Measurements from ENCODE around the gene RDH12.
A peak's percentile ranks its signal among the peaks of the same experiment; 100 is the strongest.
"Not testable (repeated sequence)": the region's sequence is repeated elsewhere in the genome, so short reads cannot be mapped to it uniquely, and the experiment has no call there.

RDH12 gene

GRCh38 chr14:67709346-67709745, 7.7 kb downstream of the RDH12 start:
- DNase-seq: not testable (repeated sequence)

- DNase-seq: not testable (repeated sequence)
Observed at GRCh38 chr14:67709796-67710195, 8.1 kb downstream of the RDH12 start.

- peak; percentile 17 for DNase-seq
Observed at GRCh38 chr14:67710209-67710608, 8.5 kb downstream of the RDH12 start.

- no peak for DNase-seq
Observed at GRCh38 chr14:67717048-67717447, 15.4 kb downstream of the RDH12 start.

- no peak for DNase-seq
Observed at GRCh38 chr14:67718265-67718664, 16.6 kb downstream of the RDH12 start.

- DNase-seq: not testable (repeated sequence)
Observed at GRCh38 chr14:67719385-67719784, 17.7 kb downstream of the RDH12 start.

- DNase-seq: no peak
Observed at GRCh38 chr14:67719866-67720265, 18.2 kb downstream of the RDH12 start.

GRCh38 chr14:67721875-67722274, 20.2 kb downstream of the RDH12 start:
- no peak for DNase-seq

GRCh38 chr14:67722293-67722692, 20.6 kb downstream of the RDH12 start:
- DNase-seq: peak; percentile 17

GRCh38 chr14:67725171-67725570, 23.5 kb downstream of the RDH12 start:
- no peak for DNase-seq

GRCh38 chr14:67727361-67727760, 25.7 kb downstream of the RDH12 start:
- no peak for DNase-seq

- DNase-seq: no peak
Observed at GRCh38 chr14:67728258-67728657, 26.6 kb downstream of the RDH12 start.

GRCh38 chr14:67729072-67729885, 27.6 kb downstream of the RDH12 start:
- no peak for DNase-seq

- peak; percentile 8 for DNase-seq
Observed at GRCh38 chr14:67733616-67734015, 31.9 kb downstream of the RDH12 start.

GRCh38 chr14:67734675-67735074, 33.0 kb downstream of the RDH12 start:
- DNase-seq: no peak

- DNase-seq: no peak
Observed at GRCh38 chr14:67735336-67736147, 33.9 kb downstream of the RDH12 start.

GRCh38 chr14:67736771-67737170, 35.1 kb downstream of the RDH12 start:
- no peak for DNase-seq

GRCh38 chr14:67738740-67739504, 37.2 kb downstream of the RDH12 start:
- DNase-seq: no peak

GRCh38 chr14:67744046-67744445, 42.4 kb downstream of the RDH12 start:
- DNase-seq: no peak

- no peak for DNase-seq
Observed at GRCh38 chr14:67746927-67747326, 45.2 kb downstream of the RDH12 start.

GRCh38 chr14:67748312-67748711, 46.6 kb downstream of the RDH12 start:
- DNase-seq: no peak

GRCh38 chr14:67749341-67750084, 47.8 kb downstream of the RDH12 start:
- no peak for DNase-seq

- no peak for DNase-seq
Observed at GRCh38 chr14:67756496-67756895, 54.8 kb downstream of the RDH12 start.

Data from eye (tissue), 1 donor.